Activated T-cell treated with anti-CD3 and anti-CD28 coated beads, Interleukin-2, amount 50 U/mL, for 4 hours (primary cell): ENCODE data around the gene MRPS26. TPM values are rescaled to one million over a fixed set of nuclear protein-coding genes. Genes with fewer than 3 reads are reported as not detected.

Source experiments
- ATAC-seq, 2 donors: fragments of 200-7000 bp; cut with Tn5 transposase; one replicate each; pipeline ENCODE4 v1.10.0; 2021
- DNase-seq: peaks from one replicate; pipeline ENCODE4 v3.0.0-alpha.2; 2020
- H3K27me3 Mint-ChIP-seq: one replicate; pipeline ENCODE4 v1.8.0; 2021; ENCODE audit warnings: low read depth, mixed read lengths
- H3K36me3 Mint-ChIP-seq: one replicate; pipeline ENCODE4 v1.8.0; 2022; ENCODE audit warnings: mixed read lengths; ENCODE audit not compliant: insufficient read depth
- H3K4me1 Mint-ChIP-seq: one replicate; pipeline ENCODE4 v1.8.0; 2021; ENCODE audit warnings: low read depth, mixed read lengths
- H3K4me3 Mint-ChIP-seq: one replicate; pipeline ENCODE4 v1.8.0; 2021; ENCODE audit warnings: mild to moderate bottlenecking, moderate library complexity, mixed read lengths
- H3K9me3 Mint-ChIP-seq: one replicate; pipeline ENCODE4 v1.8.0; 2021; ENCODE audit warnings: mixed read lengths
- total RNA-seq, 3 donors: library from RNA; stranded (reverse); gene quantifications; one replicate each; pipeline ENCODE4 v1.2.1, GENCODE V29; 2021

The MRPS26 gene
- total RNA-seq, 3 donors from 2014 or later = 117 to 148 (median 124) TPM

GRCh38 chr20:3093861-3094361, 48.1 kb downstream of the MRPS26 start:
- DNase-seq (no peak), ATAC-seq (peak in 1 of 2 donors; percentile 7)
- Mint-ChIP-seq H3K4me1 (peaks cover 19% of the 10 kb centered on the region), H3K9me3 (no peaks in the 10 kb centered on the region), H3K27me3 (peaks cover 23% of the 10 kb centered on the region), H3K36me3 (no peaks in the 10 kb centered on the region), H3K4me3 (peak overlapping the region; percentile 66)

GRCh38 chr20:3094848-3095629, 49.2 kb downstream of the MRPS26 start:
- no peaks in the 10 kb centered on the region for H3K9me3 Mint-ChIP-seq
- no peak for ATAC-seq
- DNase-seq = no peak
- H3K4me1 Mint-ChIP-seq = peaks cover 19% of the 10 kb centered on the region
- H3K27me3 Mint-ChIP-seq = peaks cover 18% of the 10 kb centered on the region
- H3K4me3 Mint-ChIP-seq = no peak overlapping the region
- no peaks in the 10 kb centered on the region for H3K36me3 Mint-ChIP-seq

Other genes starting within 250 kb of the MRPS26 start
- 1 to 10 TPM in 1 of 3 donors, under 1 TPM in 2; 0.95 to 3.8 (median 0.98) TPM for gene CPXM1, start 245.4 kb upstream of the MRPS26 start, total RNA-seq
- gene C20orf141, start 231.1 kb upstream of the MRPS26 start, total RNA-seq = not detected
- gene TMEM239, start 229.7 kb upstream of the MRPS26 start, total RNA-seq = not detected
- gene PCED1A, start 205.4 kb upstream of the MRPS26 start, total RNA-seq = 10 to 100 TPM; 12.1 to 16.8 (median 12.9) TPM
- 10 to 100 TPM; 39.9 to 42.4 (median 41.6) TPM for gene VPS16, start 205.3 kb upstream of the MRPS26 start, total RNA-seq
- gene PTPRA, start 172.6 kb upstream of the MRPS26 start, total RNA-seq = 10 to 100 TPM; 28.2 to 34.5 (median 32.3) TPM
- 1 to 10 TPM in 1 of 3 donors, under 1 TPM in 2; 0.46 to 3.0 (median 0.90) TPM for gene GNRH2, start 2.4 kb upstream of the MRPS26 start, total RNA-seq
- gene OXT, start 25.6 kb downstream of the MRPS26 start, total RNA-seq = under 1 TPM in 1 of 3 donors, not detected in 2; 0.60 TPM
- not detected for gene AVP, start 38.7 kb downstream of the MRPS26 start, total RNA-seq
- gene FASTKD5, start 113.8 kb downstream of the MRPS26 start, total RNA-seq = 10 to 100 TPM; 27.7 to 29.9 (median 28.0) TPM
- 1 to 10 TPM; 4.1 to 5.7 (median 5.2) TPM for gene UBOX5, start 113.8 kb downstream of the MRPS26 start, total RNA-seq
- gene LZTS3, start 127.5 kb downstream of the MRPS26 start, total RNA-seq = 1 to 10 TPM in 1 of 3 donors, under 1 TPM in 2; 0.46 to 1.1 (median 0.61) TPM
- gene DDRGK1, start 158.6 kb downstream of the MRPS26 start, total RNA-seq = 10 to 100 TPM; 65.4 to 75.8 (median 68.9) TPM
- gene ITPA, start 163.4 kb downstream of the MRPS26 start, total RNA-seq = 100 to 1,000 TPM; 106 to 138 (median 130) TPM
- 1 to 10 TPM; 1.3 to 3.1 (median 1.4) TPM for gene SLC4A11, start 193.1 kb downstream of the MRPS26 start, total RNA-seq